OCI-LY1 (cell line): ENCODE data around the gene METTL9.

ENCODE experiments used
- H2AFZ ChIP-seq: fragments of 200-600 bp; sonication (generic), shearing (Covaris generic); 2 replicates; pipeline ENCODE4 v1.6.0; 2014; ENCODE audit warnings: antibody characterized with exemption, mild to moderate bottlenecking, low read length
- H3F3A ChIP-seq: fragments of 200-600 bp; sonication (generic), shearing (Covaris generic); 2 replicates; pipeline ENCODE4 v1.6.0; 2014; ENCODE audit warnings: mild to moderate bottlenecking, antibody characterized with exemption, low read length, moderate library complexity; ENCODE audit not compliant: insufficient read depth
- H3K27ac ChIP-seq: fragments of 200-600 bp; sonication (generic); 2 replicates; pipeline ENCODE4 v1.5.1; 2014; ENCODE audit warnings: low read length, mixed run types, mild to moderate bottlenecking, low read depth; ENCODE audit not compliant: poor library complexity, severe bottlenecking
- H3K27me3 ChIP-seq: fragments of 200-600 bp; sonication (generic); 2 replicates; pipeline ENCODE4 v1.6.0; 2014; ENCODE audit warnings: antibody characterized with exemption, mild to moderate bottlenecking, low read length, moderate library complexity; ENCODE audit not compliant: insufficient read depth
- H3K36me3 ChIP-seq: fragments of 200-600 bp; sonication (generic); 2 replicates; pipeline ENCODE4 v1.6.1; 2014; ENCODE audit warnings: mild to moderate bottlenecking, antibody characterized with exemption, low read length, moderate library complexity, mixed read lengths; ENCODE audit not compliant: insufficient read depth
- H3K4me1 ChIP-seq: fragments of 200-600 bp; sonication (generic); 2 replicates; pipeline ENCODE4 v1.5.1; 2014; ENCODE audit warnings: mild to moderate bottlenecking, low read length, moderate library complexity; ENCODE audit not compliant: insufficient read depth, severe bottlenecking
- H3K4me2 ChIP-seq: fragments of 200-600 bp; sonication (generic), shearing (Covaris generic); 2 replicates; pipeline ENCODE4 v1.6.1; 2014; ENCODE audit warnings: low read length
- H3K4me3 ChIP-seq: fragments of 200-600 bp; sonication (generic); 2 replicates; pipeline ENCODE4 v1.5.1; 2014; ENCODE audit warnings: low read length, low read depth, mild to moderate bottlenecking, mixed read lengths; ENCODE audit not compliant: poor library complexity, severe bottlenecking
- H3K79me2 ChIP-seq: fragments of 200-600 bp; shearing (Covaris generic); 2 replicates; pipeline ENCODE4 v1.6.1; 2016; ENCODE audit warnings: mixed run types, low read length, mixed read lengths; ENCODE audit not compliant: insufficient read depth
- H3K9ac ChIP-seq: fragments of 200-600 bp; sonication (generic), shearing (Covaris generic); 2 replicates; pipeline ENCODE4 v1.6.1; 2014; ENCODE audit warnings: mild to moderate bottlenecking, low read length, mixed read lengths
- H3K9me2 ChIP-seq: fragments of 200-600 bp; sonication (generic), shearing (Covaris generic); 2 replicates; pipeline ENCODE4 v1.6.1; 2014; ENCODE audit warnings: low read depth, mild to moderate bottlenecking, low read length, mixed read lengths
- H3K9me3 ChIP-seq: fragments of 200-600 bp; shearing (Covaris generic); 2 replicates; pipeline ENCODE4 v1.6.1; 2014; ENCODE audit warnings: low read length, mixed read lengths
- H4K20me1 ChIP-seq: fragments of 200-600 bp; sonication (generic), shearing (Covaris generic); 2 replicates; pipeline ENCODE4 v1.6.0; 2016; ENCODE audit warnings: mild to moderate bottlenecking, low read length; ENCODE audit not compliant: insufficient read depth
- CTCF ChIP-seq: fragments of 200-600 bp; sonication (generic), shearing (Covaris generic); IDR thresholded peaks from 2 replicates; pipeline ENCODE4 v1.5.1; 2017; ENCODE audit warnings: mild to moderate bottlenecking, antibody characterized with exemption, low read length, moderate library complexity, mixed read lengths
- EZH2 ChIP-seq: fragments of 200-600 bp; sonication (generic), shearing (Covaris generic); IDR thresholded peaks from 2 replicates; pipeline ENCODE4 v1.8.0; 2017; ENCODE audit warnings: borderline replicate concordance, mixed run types, mild to moderate bottlenecking, antibody characterized with exemption, low read length, moderate library complexity, mixed read lengths

METTL9 gene

GRCh38 chr16:21703589-21704174, 104.3 kb downstream of the METTL9 start:
- Histone ChIP-seq H3K27me3 (no peaks in the 10 kb centered on the region; the same call in 1 of the 2 replicates), H3K4me3 (no peak overlapping the region), H3K9ac (no peak overlapping the region), H3K27ac (no peak overlapping the region), H3K9me2 (no peaks in the 10 kb centered on the region), H3F3A (no peaks in the 10 kb centered on the region), H2AFZ (no peak overlapping the region), H4K20me1 (no peaks in the 10 kb centered on the region), H3K79me2 (no peaks in the 10 kb centered on the region), H3K4me1 (peaks cover 4% of the 10 kb centered on the region), H3K9me3 (peaks cover 7% of the 10 kb centered on the region), H3K4me2 (no peak overlapping the region), H3K36me3 (no peaks in the 10 kb centered on the region; the same call in 1 of the 2 replicates)
- TF ChIP-seq EZH2: no peak
- TF ChIP-seq CTCF: no peak

- H2AFZ ChIP-seq: no peak overlapping the region
- H3K27ac ChIP-seq: no peak overlapping the region
- peaks cover 4% of the 10 kb centered on the region for H3K4me1 ChIP-seq
- no peak overlapping the region for H3K4me2 ChIP-seq
- H3K4me3 ChIP-seq: no peak overlapping the region
- H3K79me2 ChIP-seq: no peaks in the 10 kb centered on the region
- no peaks in the 10 kb centered on the region; the same call in 1 of the 2 replicates for H3K36me3 ChIP-seq
- no peak for TF ChIP-seq EZH2
- TF ChIP-seq CTCF: no peak
- no peaks in the 10 kb centered on the region for H3K9me2 ChIP-seq
- H3K9ac ChIP-seq: no peak overlapping the region
- H3K9me3 ChIP-seq: peaks cover 7% of the 10 kb centered on the region
- no peaks in the 10 kb centered on the region for H3F3A ChIP-seq
- H3K27me3 ChIP-seq: no peaks in the 10 kb centered on the region; the same call in 1 of the 2 replicates
- H4K20me1 ChIP-seq: no peaks in the 10 kb centered on the region
Observed at GRCh38 chr16:21704266-21704665, 104.9 kb downstream of the METTL9 start.

GRCh38 chr16:21704733-21705132, 105.4 kb downstream of the METTL9 start:
- Histone ChIP-seq H3K4me1 (peaks cover 4% of the 10 kb centered on the region), H3K27ac (no peak overlapping the region), H2AFZ (no peak overlapping the region), H3K9me2 (no peaks in the 10 kb centered on the region), H3K79me2 (no peaks in the 10 kb centered on the region), H3K4me2 (no peak overlapping the region), H3K27me3 (no peaks in the 10 kb centered on the region; the same call in 1 of the 2 replicates), H3F3A (no peaks in the 10 kb centered on the region), H3K9me3 (peaks cover 7% of the 10 kb centered on the region), H3K4me3 (no peak overlapping the region), H4K20me1 (no peaks in the 10 kb centered on the region), H3K36me3 (no peaks in the 10 kb centered on the region; the same call in 1 of the 2 replicates), H3K9ac (no peak overlapping the region)
- TF ChIP-seq EZH2: no peak
- TF ChIP-seq CTCF: no peak
